Right ventricle myocardium inferior (tissue), 1 donor: ENCODE measurements around the gene RANBP3. TPM values are rescaled to one million over a fixed set of nuclear protein-coding genes. Genes with fewer than 3 reads are reported as not detected.
"Not testable (repeated sequence)": the region's sequence is repeated elsewhere in the genome, so short reads cannot be mapped to it uniquely, and the experiment has no call there.

Experiments
- ATAC-seq: fragments of 200-7000 bp; cut with Tn5 transposase; one replicate; pipeline ENCODE4 v1.9.1; 2020; ENCODE audit warnings: mild to moderate bottlenecking, moderate library complexity
- DNase-seq: peaks from one replicate; pipeline ENCODE4 v3.0.0; 2021; ENCODE audit errors: missing footprints
- intact Hi-C: fragments of 100-400 bp; cut with DNase I; formaldehyde crosslinking; loops from one replicate; pipeline ENCODE4 v1.11.0; 2022
- long read RNA-seq: library from polyadenylated mRNA; unstranded; transcript quantifications from one replicate; pipeline ENCODE4 v2.0.0, GENCODE V29; 2021
- total RNA-seq: library from RNA; stranded (reverse); fragmentation: NEBNext Ultra II Directional; extraction: Animal tissue kit (Norgen Biotek cat#: 25700); gene quantifications from one replicate; pipeline ENCODE4 v1.2.1, GENCODE V29; 2021
- donor health status: DM: no; HTN: yes; CAD: no; lungs with severe emphysema.

Gene RANBP3, protein sequence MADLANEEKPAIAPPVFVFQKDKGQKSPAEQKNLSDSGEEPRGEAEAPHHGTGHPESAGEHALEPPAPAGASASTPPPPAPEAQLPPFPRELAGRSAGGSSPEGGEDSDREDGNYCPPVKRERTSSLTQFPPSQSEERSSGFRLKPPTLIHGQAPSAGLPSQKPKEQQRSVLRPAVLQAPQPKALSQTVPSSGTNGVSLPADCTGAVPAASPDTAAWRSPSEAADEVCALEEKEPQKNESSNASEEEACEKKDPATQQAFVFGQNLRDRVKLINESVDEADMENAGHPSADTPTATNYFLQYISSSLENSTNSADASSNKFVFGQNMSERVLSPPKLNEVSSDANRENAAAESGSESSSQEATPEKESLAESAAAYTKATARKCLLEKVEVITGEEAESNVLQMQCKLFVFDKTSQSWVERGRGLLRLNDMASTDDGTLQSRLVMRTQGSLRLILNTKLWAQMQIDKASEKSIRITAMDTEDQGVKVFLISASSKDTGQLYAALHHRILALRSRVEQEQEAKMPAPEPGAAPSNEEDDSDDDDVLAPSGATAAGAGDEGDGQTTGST
- 65.6 TPM for total RNA-seq
- long read RNA-seq, transcript RANBP3-220 (16 exons, 1,783 nt) = minor isoform, 5 of 33 reads
- long read RNA-seq, transcript RANBP3-201 (16 exons, 1,762 nt) = major isoform, 12 of 33 reads
- long read RNA-seq, partial matches to known transcripts = 6 of 33 reads
- long read RNA-seq, other reads (novel, unspliced or antisense) = 7 of 33 reads

GRCh38 chr19:5977785-5978605, at the start of gene RANBP3:
TSS of gene RANBP3 (minus strand) at chr19:5978140. CDS start at chr19:5978082, 58 bp downstream.
- peak; percentile 98 for ATAC-seq
- intact Hi-C loops = no loop called here
- DNase-seq = peak; percentile 100

GRCh38 chr19:6026390-6027227, 48.7 kb upstream of the RANBP3 start:
- ATAC-seq (no peak), DNase-seq (no peak)
- intact Hi-C loops = no loop called here

DNA sequence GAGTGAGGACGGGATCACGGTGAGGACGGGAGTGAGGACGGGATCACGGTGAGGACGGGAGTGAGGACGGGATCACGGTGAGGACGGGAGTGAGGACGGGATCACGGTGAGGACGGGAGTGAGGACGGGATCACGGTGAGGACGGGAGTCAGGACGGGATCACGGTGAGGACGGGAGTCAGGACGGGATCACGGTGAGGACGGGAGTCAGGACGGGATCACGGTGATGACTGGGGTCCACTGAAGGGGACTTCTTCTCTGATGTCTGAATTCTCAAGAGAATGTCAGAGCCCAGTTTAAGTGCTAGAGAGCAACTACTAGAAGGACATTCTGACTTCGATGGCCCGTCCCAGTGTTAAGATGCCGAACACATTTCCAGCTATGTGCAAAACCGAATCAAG, 46.8 kb upstream of the RANBP3 start:
- ATAC-seq, intact Hi-C loops, DNase-seq: not testable (repeated sequence)

DNA sequence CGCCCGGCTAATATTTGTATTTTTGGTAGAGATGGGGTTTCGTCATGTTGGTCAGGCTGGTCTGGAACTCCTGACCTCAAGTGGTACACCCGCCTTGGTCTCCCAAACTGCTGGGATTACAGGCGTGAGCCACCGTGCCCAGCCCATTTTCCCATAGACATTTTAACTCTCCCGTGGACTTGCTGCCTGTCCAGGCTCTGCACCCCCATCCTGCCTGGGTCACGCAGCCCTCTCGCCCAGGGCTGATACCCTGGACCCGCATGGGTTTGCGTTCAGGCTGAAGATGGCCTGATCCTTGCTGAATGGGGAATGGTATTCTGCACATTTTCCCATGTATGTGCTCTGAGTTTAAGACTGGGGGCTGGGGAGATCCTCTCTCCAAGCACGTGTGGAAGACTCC, 46.0 kb upstream of the RANBP3 start:
- DNase-seq (no peak), ATAC-seq (no peak)
- intact Hi-C loops = loop anchor here (2.0 kb wide), 1 partner anchor 37 kb away; no protein-coding TSS in a partner anchor

DNA sequence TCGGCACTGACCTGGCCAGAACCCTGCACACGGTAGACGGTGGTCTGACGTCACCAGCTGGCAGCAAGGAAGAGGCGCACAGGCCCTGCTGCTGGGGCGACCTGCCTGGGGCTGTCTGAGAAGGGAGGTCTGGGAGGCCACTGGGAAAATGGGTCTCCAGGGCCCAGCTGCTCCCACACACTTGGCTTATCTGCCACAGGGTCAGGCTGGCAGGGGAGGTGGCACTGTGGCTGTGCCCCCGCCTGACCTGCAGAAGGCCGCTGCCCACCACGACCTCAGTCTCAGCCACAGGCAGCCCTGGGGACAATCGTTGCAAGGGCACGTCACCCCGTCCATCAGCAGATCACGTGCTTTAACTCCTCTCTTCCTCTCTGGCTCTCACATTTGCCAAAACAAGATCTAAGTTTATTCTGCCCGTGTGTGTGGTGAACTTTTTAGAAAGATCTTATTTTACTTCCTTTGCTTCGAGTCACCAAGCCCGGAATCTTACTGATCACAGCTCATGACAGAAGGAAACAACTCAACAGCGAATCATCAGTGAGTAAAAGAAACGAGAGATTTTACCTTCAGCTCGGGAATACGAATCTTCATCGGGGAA, 45.2 kb upstream of the RANBP3 start:
- peak; percentile 27 for ATAC-seq
- no peak for DNase-seq
- intact Hi-C loops = loop anchor here (2.0 kb wide), 1 partner anchor 36 kb away; no protein-coding TSS in a partner anchor

DNA sequence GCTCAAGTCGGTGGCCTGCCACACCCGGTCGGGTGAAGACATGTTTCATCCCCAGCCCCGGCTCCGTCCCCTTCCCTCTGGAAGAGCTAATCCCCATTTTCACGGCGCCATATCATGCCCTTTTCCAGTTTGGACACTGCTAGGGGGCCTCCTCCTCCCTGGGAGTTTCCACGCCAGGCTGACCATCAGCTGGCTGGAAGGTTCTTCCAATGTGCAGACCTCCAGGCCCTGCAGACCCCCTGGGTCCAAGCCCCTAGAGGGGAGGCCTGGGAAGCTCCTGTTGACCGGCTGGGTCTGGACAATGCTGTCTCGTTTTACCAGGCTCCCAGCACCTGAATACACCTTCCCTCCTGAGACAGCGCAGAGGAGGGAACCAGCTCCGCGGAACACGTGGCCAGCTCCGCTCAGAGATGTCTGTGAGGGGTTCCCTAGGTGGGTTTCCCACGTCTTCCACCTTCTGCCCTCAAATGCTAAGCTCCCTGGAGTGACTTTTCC, 44.7 kb upstream of the RANBP3 start:
- no peak for DNase-seq
- peak; percentile 8 for ATAC-seq
- intact Hi-C loops = loop anchor here (1.0 to 2.0 kb wide), 2 partner anchors 36 to 216 kb away; no protein-coding TSS in a partner anchor

GRCh38 chr19:6021878-6022569, 44.1 kb upstream of the RANBP3 start:
- DNase-seq (peak; percentile 80), ATAC-seq (peak; percentile 92)
- intact Hi-C loops = loop anchor here (1.0 to 2.0 kb wide), 2 partner anchors 35 to 216 kb away; no protein-coding TSS in a partner anchor

DNA sequence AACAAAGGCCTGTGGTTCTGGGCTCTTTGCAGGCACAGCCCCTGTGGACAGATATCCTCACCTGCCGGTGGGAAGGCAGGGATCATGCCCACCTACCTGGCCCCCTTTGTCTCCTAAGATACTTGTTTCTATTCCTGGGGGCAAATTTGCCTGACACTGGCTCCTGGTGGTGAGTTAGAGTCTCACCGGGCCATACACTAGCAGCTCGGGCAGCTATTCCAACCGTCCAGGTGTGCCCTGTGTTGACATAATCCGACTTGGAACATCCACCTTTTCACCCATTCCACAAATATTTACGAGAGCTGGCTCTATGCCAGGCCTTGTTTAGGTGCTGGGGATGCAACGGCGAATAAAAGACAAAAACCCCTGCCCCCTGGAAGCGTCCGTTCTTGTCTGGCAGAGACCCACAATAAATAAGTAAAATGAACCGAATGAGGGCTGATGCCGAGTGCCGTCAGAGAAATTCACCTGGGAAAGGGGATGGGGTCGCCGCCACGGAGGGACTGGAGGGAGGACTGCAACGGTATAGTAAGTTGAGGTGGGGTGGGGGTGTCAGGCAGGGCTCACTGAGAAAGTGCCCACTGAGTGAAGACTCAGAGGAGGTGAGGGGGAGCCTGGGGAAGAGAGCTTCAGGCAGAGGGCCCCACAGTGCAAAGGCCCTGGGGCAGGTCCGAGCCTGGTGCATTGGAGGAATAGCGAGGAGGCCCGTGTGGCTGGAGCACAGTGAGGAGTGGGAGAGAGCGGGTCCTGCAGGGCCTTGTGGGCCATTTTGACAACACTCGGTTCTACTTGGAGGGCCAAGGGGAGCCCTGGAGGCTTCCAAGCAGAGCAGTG, 43.2 kb upstream of the RANBP3 start:
- DNase-seq (peak; percentile 56), ATAC-seq (no peak)
- intact Hi-C loops = no loop called here

DNA sequence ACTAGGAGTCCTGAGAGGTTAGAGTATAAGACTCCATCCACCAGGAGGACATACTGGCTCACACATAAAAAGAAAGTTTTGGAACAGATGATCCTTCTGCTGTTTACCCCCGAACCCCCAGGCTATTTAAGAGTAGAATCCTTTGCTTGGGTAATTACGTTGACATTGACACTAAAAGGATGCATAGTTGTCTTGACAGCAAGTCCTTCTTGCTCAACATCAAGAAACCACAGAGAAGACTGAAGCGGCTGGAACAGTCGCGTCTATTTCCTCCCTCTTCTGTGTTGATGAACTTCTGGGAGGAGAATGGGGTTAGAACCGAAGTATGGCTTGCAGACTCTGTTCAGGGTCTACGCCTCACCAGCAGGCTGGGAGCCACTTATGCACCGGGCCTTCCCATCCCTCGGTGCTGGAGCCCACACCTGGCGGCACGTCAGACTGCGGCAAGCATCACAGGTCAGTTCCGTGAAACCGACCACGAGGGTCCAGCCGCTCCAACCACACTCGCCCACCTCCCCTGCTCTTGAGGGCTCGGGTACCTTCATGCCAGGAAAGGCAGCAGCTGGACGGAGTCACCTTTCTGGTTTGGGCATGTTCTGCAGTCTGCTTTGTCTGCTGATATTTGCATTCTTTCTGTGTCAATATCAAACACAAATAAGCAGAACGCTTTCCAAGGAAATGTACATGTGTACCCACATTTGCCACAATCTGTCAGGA, 42.4 kb upstream of the RANBP3 start:
- intact Hi-C loops = no loop called here
- DNase-seq = no peak
- ATAC-seq = no peak

- intact Hi-C loops = no loop called here
These were observed 40.8 kb upstream of the RANBP3 start for GRCh38 chr19:6018786-6019185.

GRCh38 chr19:6017576-6017975, 39.6 kb upstream of the RANBP3 start:
- intact Hi-C loops = no loop called here
- ATAC-seq (no peak), DNase-seq (no peak)

More at GRCh38 chr19:6018786-6019185, 40.8 kb upstream of the RANBP3 start:
- DNase-seq = no peak
- ATAC-seq = no peak

- DNase-seq = no peak
- no peak for ATAC-seq
- intact Hi-C loops = no loop called here
These were observed 38.1 kb upstream of the RANBP3 start for GRCh38 chr19:6015841-6016545.

GRCh38 chr19:6014551-6015135, 36.7 kb upstream of the RANBP3 start:
- intact Hi-C loops = no loop called here
- ATAC-seq (no peak), DNase-seq (no peak)

DNA sequence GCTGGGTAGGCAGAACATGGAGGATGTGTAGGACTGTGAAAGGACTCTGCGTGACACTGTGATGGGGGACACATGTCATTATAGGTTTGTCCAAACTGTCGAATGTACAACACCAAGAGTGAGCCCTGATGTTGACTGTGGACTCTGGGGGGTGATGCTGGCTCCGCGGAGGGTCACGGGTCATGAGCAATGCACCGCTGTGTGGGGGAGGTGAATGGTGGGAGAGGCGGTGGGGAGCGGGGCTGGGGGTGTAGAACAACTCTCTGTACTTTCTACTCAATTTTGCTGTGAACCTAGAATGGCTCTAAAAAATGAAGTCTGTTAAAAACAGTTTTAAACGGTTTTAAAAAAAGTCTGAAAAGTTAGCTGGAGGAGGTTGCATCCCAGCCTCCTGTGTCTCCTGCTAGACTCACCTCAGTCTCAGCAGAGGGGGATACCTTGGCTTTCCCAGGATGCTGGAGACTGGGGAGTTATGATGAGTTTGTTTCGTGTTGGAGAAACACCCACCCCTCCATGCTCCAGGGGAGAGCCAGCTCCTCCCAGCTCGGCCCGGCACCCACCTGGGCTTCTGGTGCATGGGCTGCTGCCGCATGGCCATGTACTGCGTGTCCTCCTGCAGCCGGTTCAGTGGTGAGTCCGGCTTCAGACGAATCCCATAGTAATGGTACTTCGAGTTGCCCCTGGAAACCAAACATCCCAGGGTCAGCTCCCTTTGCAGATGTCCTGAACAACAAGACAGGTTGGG, 34.7 kb upstream of the RANBP3 start:
- ATAC-seq (no peak), DNase-seq (no peak)
- intact Hi-C loops = no loop called here
